Measurements from ENCODE around the gene PCED1B.

GRCh38 chr12:47131011-47131410 is 51.6 kb downstream of the PCED1B start:
- TF ChIP-seq CTCF (IDR thresholded peaks at IDR 0.05) (no peak), POLR2A (IDR thresholded peaks at IDR 0.05) (no peak), POLR2AphosphoS5 (IDR thresholded peaks at IDR 0.05; ENCODE audit: insufficient read depth in 1 of 2, low read depth in 1 of 2) (no peak)
